Panc1 (cell line): ENCODE measurements around the gene ZNF892. TPM values are rescaled to one million over a fixed set of nuclear protein-coding genes. Genes with fewer than 3 reads are reported as not detected.
A peak's percentile ranks its signal among the peaks of the same experiment; 100 is the strongest.

Source experiments
- ATAC-seq: fragments of 200-7000 bp; cut with Tn5 transposase; 2 replicates; pipeline ENCODE4 v1.9.1; 2020; ENCODE audit warnings: mild to moderate bottlenecking, moderate library complexity
- BruUV-seq: library from RNA; stranded (reverse); fragments of 400-500 nt; replicated peaks from 2 replicates; lab custom pipeline; 2021; lab: Mats Ljungman, UMichigan
- CTCF ChIA-PET: fragments of 300-600 bp; sonication (Branson Sonifier 250); formaldehyde crosslinking; loops from one replicate; lab custom pipeline; 2022; ENCODE audit warnings: antibody characterized with exemption; lab: Charles Lee
- POLR2A ChIA-PET: fragments of 300-600 bp; sonication (Branson Sonifier 250); formaldehyde crosslinking; loops from one replicate; lab custom pipeline; 2022; ENCODE audit warnings: antibody characterized with exemption; lab: Charles Lee
- DNase-seq: peaks from one replicate; pipeline ENCODE4 v3.0.0-alpha.2; 2010; ENCODE audit warnings: low read depth, low spot score
- H3K27ac ChIP-seq: 2 replicates; pipeline ENCODE4 v1.5.1; 2011; ENCODE audit warnings: mild to moderate bottlenecking, low read length, inconsistent platforms
- H3K27me3 ChIP-seq: fragments of 200-500 bp; sonication (Bioruptor generic); 2 replicates; pipeline ENCODE4 v1.6.0; 2014; ENCODE audit warnings: low read length, inconsistent platforms; ENCODE audit not compliant: control insufficient read depth, insufficient read depth
- H3K36me3 ChIP-seq: fragments of 200-500 bp; sonication (Bioruptor generic); 2 replicates; pipeline ENCODE4 v1.5.1; 2014; ENCODE audit warnings: inconsistent platforms, mild to moderate bottlenecking, low read length, moderate library complexity; ENCODE audit not compliant: control insufficient read depth, insufficient read depth
- H3K4me1 ChIP-seq: 2 replicates; pipeline ENCODE4 v1.5.1; 2011; ENCODE audit warnings: inconsistent platforms, mild to moderate bottlenecking, low read length, moderate library complexity; ENCODE audit not compliant: control insufficient read depth, insufficient read depth
- H3K4me3 ChIP-seq, 2 experiments: 2 replicates each; pipeline ENCODE4 v1.5.1; 2011 to 2012; ENCODE audit warnings: low read depth in 2 of 2, low read length in 2 of 2, mild to moderate bottlenecking in 2 of 2, inconsistent platforms in 1 of 2, moderate library complexity in 1 of 2
- H3K9me3 ChIP-seq: fragments of 200-500 bp; sonication (Bioruptor generic); 2 replicates; pipeline ENCODE4 v1.5.1; 2014; ENCODE audit warnings: low read depth, mild to moderate bottlenecking, inconsistent platforms, low read length, moderate library complexity; ENCODE audit not compliant: control insufficient read depth, insufficient read depth
- CTCF ChIP-seq: fragments of 450-650 bp; IDR thresholded peaks from 2 replicates; pipeline ENCODE4 v1.5.1; 2017; ENCODE audit warnings: mild to moderate bottlenecking
- POLR2AphosphoS5 ChIP-seq: IDR thresholded peaks from 2 replicates; pipeline ENCODE4 v1.6.1; 2012; ENCODE audit warnings: mild to moderate bottlenecking, low read depth, low read length, moderate library complexity
- REST ChIP-seq, 2 experiments: IDR thresholded peaks; 2 replicates each; pipeline ENCODE4 v1.6.1; 2011 to 2012; ENCODE audit warnings: low read depth in 2 of 2, control low read depth in 1 of 2, low read length in 1 of 2, mild to moderate bottlenecking in 1 of 2, moderate library complexity in 1 of 2; ENCODE audit not compliant: insufficient read depth in 1 of 2
- SIN3A ChIP-seq: IDR thresholded peaks from 2 replicates; pipeline ENCODE4 v1.6.1; 2012; ENCODE audit warnings: low read depth, mild to moderate bottlenecking, low read length, moderate library complexity, borderline replicate concordance; ENCODE audit not compliant: insufficient read depth
- TCF7L2 ChIP-seq: IDR thresholded peaks from 2 replicates; pipeline ENCODE4 v1.6.1; 2011; ENCODE audit warnings: mild to moderate bottlenecking, low read depth, low read length, inconsistent platforms
- in situ Hi-C: cut with HindIII; loops from 2 replicates; pipeline ENCODE4 v1.10.0; 2016; ENCODE audit warnings: low sequenced_read_pairs, low pct_unique_long_range_greater_than_20kb
- intact Hi-C: fragments of 100-400 bp; cut with micrococcal nuclease; formaldehyde crosslinking; loops from one replicate; pipeline ENCODE4 v1.10.0; 2022; ENCODE audit not compliant: unreplicated experiment
- total RNA-seq: library from RNA; stranded (reverse); gene quantifications from one replicate; pipeline ENCODE4 v1.2.1, GENCODE V29; 2021; ENCODE audit not compliant: unreplicated experiment

ZNF892 gene
- total RNA-seq, 1 experiment from 2014 or later, result 8.1 TPM

- in situ Hi-C loops (no loop called here), intact Hi-C loops (no loop called here)
- CTCF ChIA-PET, result interaction anchor here (0.5 kb wide), 1 partner anchor 27 kb away, joined by 6 read pairs; no protein-coding TSS in a partner anchor
- Histone ChIP-seq H3K27ac (peak overlapping the region; percentile 99), H3K27me3 (no peaks in the 10 kb centered on the region), H3K9me3 (no peaks in the 10 kb centered on the region), H3K36me3 (peaks cover 2% of the 10 kb centered on the region; the same call in 1 of the 2 replicates), H3K4me3 (peak overlapping the region; percentile 89 to 99), H3K4me1 (peaks cover 11% of the 10 kb centered on the region)
- ATAC-seq, result no peak; the same call in 1 of the 2 replicates
- TSS peak; percentile 78 for BruUV-seq
- POLR2A ChIA-PET, result no interaction called here
- TF ChIP-seq REST (IDR thresholded peaks at IDR 0.05; ENCODE audit: insufficient read depth in 1 of 2, low read depth in 2 of 2, low read length in 1 of 2) (no peak), CTCF (no peak), TCF7L2 (no peak), SIN3A (no peak), POLR2AphosphoS5 (no peak)
- no peak for DNase-seq
Observed at GRCh38 chr2:95166065-95166763, 41.1 kb upstream of the ZNF892 start.

GRCh38 chr2:95171902-95172301 lies 35.4 kb upstream of the ZNF892 start:
- TF ChIP-seq CTCF, result no peak
- no peak for TF ChIP-seq SIN3A
- no peak for TF ChIP-seq POLR2AphosphoS5
- no peak for TF ChIP-seq REST (IDR thresholded peaks at IDR 0.05; ENCODE audit: insufficient read depth in 1 of 2, low read depth in 2 of 2, low read length in 1 of 2)
- TF ChIP-seq TCF7L2, result no peak
- DNase-seq (no peak), ATAC-seq (no peak)
- Histone ChIP-seq H3K27ac (no peak overlapping the region), H3K36me3 (no peaks in the 10 kb centered on the region), H3K27me3 (no peaks in the 10 kb centered on the region), H3K4me1 (no peaks in the 10 kb centered on the region), H3K4me3 (no peak overlapping the region), H3K9me3 (no peaks in the 10 kb centered on the region)
- no TSS peak for BruUV-seq
- intact Hi-C loops, result no loop called here
- POLR2A ChIA-PET, result no interaction called here
- in situ Hi-C loops, result no loop called here
- CTCF ChIA-PET, result no interaction called here
